Activated T-cell treated with anti-CD3 and anti-CD28 coated beads, Interleukin-2, amount 50 U/mL, for 4 hours (primary cell): ENCODE results near the gene FUCA2. TPM values are rescaled to one million over a fixed set of nuclear protein-coding genes. Genes with fewer than 3 reads are reported as not detected.
A peak's percentile ranks its signal among the peaks of the same experiment; 100 is the strongest.
"Not testable (repeated sequence)": the region's sequence is repeated elsewhere in the genome, so short reads cannot be mapped to it uniquely, and the experiment has no call there.

ENCODE experiments used
- ATAC-seq, 2 donors: fragments of 200-7000 bp; cut with Tn5 transposase; one replicate each; pipeline ENCODE4 v1.10.0; 2021
- DNase-seq: peaks from one replicate; pipeline ENCODE4 v3.0.0-alpha.2; 2020
- H3K27me3 Mint-ChIP-seq: one replicate; pipeline ENCODE4 v1.8.0; 2021; ENCODE audit warnings: low read depth, mixed read lengths
- H3K36me3 Mint-ChIP-seq: one replicate; pipeline ENCODE4 v1.8.0; 2022; ENCODE audit warnings: mixed read lengths; ENCODE audit not compliant: insufficient read depth
- H3K4me1 Mint-ChIP-seq: one replicate; pipeline ENCODE4 v1.8.0; 2021; ENCODE audit warnings: low read depth, mixed read lengths
- H3K4me3 Mint-ChIP-seq: one replicate; pipeline ENCODE4 v1.8.0; 2021; ENCODE audit warnings: mild to moderate bottlenecking, moderate library complexity, mixed read lengths
- H3K9me3 Mint-ChIP-seq: one replicate; pipeline ENCODE4 v1.8.0; 2021; ENCODE audit warnings: mixed read lengths
- total RNA-seq, 3 donors: library from RNA; stranded (reverse); gene quantifications; one replicate each; pipeline ENCODE4 v1.2.1, GENCODE V29; 2021

Gene FUCA2
- total RNA-seq, 3 donors from 2014 or later: 5.2 to 5.6 (median 5.5) TPM

DNA sequence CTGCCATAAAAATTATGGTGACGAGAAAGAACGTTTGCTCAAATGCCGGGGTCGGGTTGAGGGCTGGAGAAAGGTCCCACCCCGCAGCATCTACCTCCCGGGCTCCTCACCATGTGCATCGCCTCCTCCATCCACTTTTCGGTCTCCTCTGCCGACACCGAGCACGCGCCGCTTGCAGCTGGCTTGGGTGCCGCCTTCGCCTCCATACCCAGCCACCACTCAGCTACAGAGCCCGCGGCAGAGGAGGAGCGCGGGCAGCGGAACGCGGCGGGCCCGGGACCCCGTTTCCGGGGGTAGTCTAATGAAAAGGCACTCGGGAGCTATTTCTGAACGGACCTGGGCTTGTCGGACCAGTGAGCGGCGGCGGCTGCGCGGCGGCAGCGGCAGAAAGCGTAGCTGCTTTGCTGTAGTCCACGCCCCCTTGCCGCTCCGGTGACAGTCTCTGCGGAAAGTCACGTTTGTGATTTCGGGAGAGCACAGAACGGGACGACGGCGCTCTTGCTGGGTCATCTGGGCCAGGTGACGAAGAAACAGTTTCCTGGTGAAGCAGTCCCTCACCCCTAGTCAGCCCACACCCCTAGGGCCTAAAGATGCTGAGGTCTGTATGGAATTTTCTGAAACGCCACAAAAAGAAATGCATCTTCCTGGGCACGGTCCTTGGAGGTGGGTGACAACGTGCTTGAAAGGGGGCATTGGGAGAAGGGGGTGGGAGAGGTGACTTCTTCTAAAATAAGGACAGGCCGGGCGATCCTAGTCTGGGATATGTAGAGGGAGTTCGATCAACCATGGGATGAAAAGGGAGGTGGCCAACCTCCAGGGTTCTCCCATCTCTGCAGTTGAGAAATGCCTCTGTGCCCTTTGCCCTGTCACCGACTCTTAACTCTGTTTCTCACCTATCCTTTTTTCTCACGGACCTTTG lies 60.8 kb downstream of the FUCA2 start, which contains the start of the genes ADAT2 and PEX3:
Gene ADAT2, minus strand, starts transcription at position 243 of the 919 bp plus-strand sequence. Its CDS starts 37 bp downstream, at position 206.
Gene PEX3, plus strand, starts transcription at position 353 of the 919 bp plus-strand sequence. Its CDS starts 238 bp downstream, at position 591.
- Mint-ChIP-seq H3K9me3 (no peaks in the 10 kb centered on the region), H3K4me1 (peaks cover 39% of the 10 kb centered on the region), H3K4me3 (peak within 1 kb of the TSS; percentile 99), H3K36me3 (peaks cover 17% of the 10 kb centered on the region), H3K27me3 (no peaks in the 10 kb centered on the region)
- ATAC-seq: peak; percentile 96 to 97
- DNase-seq: peak; percentile 89

GRCh38 chr6:143449714-143450452 lies 61.6 kb downstream of the FUCA2 start:
- Mint-ChIP-seq H3K27me3 (no peaks in the 10 kb centered on the region), H3K4me3 (peak overlapping the region; percentile 99), H3K36me3 (peaks cover 12% of the 10 kb centered on the region), H3K4me1 (peaks cover 34% of the 10 kb centered on the region), H3K9me3 (no peaks in the 10 kb centered on the region)
- ATAC-seq (peak in 1 of 2 donors; percentile 0), DNase-seq (peak; percentile 8)

DNA sequence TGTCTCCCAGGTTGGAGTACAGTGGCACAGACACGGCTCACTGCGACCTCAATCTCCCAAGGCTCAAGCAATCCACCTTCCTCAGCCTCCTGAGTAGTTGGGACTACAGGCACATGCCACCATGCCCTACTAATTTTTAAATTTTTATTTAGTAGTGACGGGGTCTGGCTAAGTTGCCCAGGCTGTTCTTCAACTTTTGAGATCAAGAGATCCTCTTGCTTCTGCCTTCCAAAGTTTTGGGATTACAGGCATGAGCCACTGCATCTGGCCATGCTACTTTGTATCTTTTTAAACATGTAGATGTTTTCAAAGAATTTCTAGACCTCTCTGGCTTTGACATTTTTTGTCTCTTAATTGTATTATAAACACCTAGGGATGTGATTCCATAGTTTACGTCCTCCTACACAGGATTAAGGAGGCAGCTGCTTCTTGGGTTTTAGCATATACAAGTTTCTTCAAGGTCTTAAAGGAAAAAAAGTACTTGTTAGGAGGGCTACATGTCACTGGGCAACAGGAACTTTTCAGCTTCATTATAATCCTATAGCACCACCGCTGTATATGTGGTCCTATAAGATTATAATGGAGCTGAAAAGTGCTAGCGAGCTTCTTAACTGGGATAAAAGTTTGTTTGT lies 62.3 kb downstream of the FUCA2 start:
- Mint-ChIP-seq H3K4me1 (peaks cover 29% of the 10 kb centered on the region), H3K9me3 (no peaks in the 10 kb centered on the region), H3K4me3 (peak overlapping the region; percentile 99), H3K36me3 (peaks cover 13% of the 10 kb centered on the region), H3K27me3 (no peaks in the 10 kb centered on the region)
- no peak for DNase-seq
- ATAC-seq: no peak

DNA sequence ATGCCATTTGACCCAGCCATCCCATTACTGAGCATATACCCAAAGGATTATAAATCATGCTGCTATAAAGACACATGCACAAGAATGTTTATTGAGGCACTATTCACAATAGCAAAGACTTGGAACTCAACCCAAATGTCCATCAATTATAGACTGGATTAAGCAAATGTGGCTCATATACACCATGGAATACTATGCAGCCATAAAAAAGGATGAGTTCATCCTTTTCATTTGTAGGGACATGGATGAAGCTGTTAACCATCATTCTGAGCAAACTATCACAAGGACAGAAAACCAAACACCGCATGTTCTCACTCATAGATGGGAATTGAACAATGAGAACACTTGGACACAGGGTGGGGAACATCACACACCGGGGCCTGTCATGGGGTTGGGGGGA lies 63.7 kb downstream of the FUCA2 start:
- H3K9me3 Mint-ChIP-seq, H3K4me3 Mint-ChIP-seq, DNase-seq, H3K27me3 Mint-ChIP-seq, ATAC-seq: not testable (repeated sequence)
- Mint-ChIP-seq H3K36me3 (peaks cover 15% of the 10 kb centered on the region), H3K4me1 (peaks cover 24% of the 10 kb centered on the region)

Other genes with a start within 250 kb of the FUCA2 start
- 10 to 100 TPM; 28.8 to 30.9 (median 29.3) TPM for gene ADAT2, start 61.0 kb downstream of the FUCA2 start, total RNA-seq
- 10 to 100 TPM; 22.3 to 26.5 (median 25.5) TPM for gene PEX3, start 60.9 kb downstream of the FUCA2 start, total RNA-seq
- 10 to 100 TPM; 25.7 to 33.4 (median 26.2) TPM for gene PHACTR2, start 166.2 kb upstream of the FUCA2 start, total RNA-seq